Testis (tissue), 3 donors: ENCODE results near the gene DYDC1. TPM values are rescaled to one million over a fixed set of nuclear protein-coding genes. Genes with fewer than 3 reads are reported as not detected.
"Not testable (repeated sequence)": the region's sequence is repeated elsewhere in the genome, so short reads cannot be mapped to it uniquely, and the experiment has no call there.

Experiments
- DNase-seq: peaks from one replicate; pipeline ENCODE4 v3.0.0-alpha.2; 2019
- H3K27ac ChIP-seq, 2 donors: fragments of 200-600 bp; sonication (generic); one replicate each; pipeline ENCODE4 v1.5.1; 2019
- H3K27me3 ChIP-seq: fragments of 200-600 bp; sonication (generic); one replicate; pipeline ENCODE4 v1.5.1; 2019
- H3K36me3 ChIP-seq: fragments of 200-600 bp; sonication (generic); one replicate; pipeline ENCODE4 v1.5.1; 2017; ENCODE audit warnings: low read depth; ENCODE audit errors: missing control alignments
- H3K4me1 ChIP-seq: fragments of 200-600 bp; sonication (generic); one replicate; pipeline ENCODE4 v1.5.1; 2019
- H3K4me3 ChIP-seq, 2 donors: fragments of 200-600 bp; sonication (generic); one replicate each; pipeline ENCODE4 v1.5.1; 2017 to 2019
- H3K9me3 ChIP-seq: fragments of 200-600 bp; sonication (generic); one replicate; pipeline ENCODE4 v1.5.1; 2017
- POLR2A ChIP-seq: fragments of 450-650 bp; IDR thresholded peaks from one replicate; pipeline ENCODE4 v1.6.1; 2017; ENCODE audit warnings: antibody characterized with exemption, mild to moderate bottlenecking, moderate library complexity
- WGBS, 2 donors: methylation state at CpG; one replicate each; pipeline ENCODE4 v1.1.5; 2018; 5-methylcytosine and 5-hydroxymethylcytosine counted together
- intact Hi-C: fragments of 100-400 bp; cut with DNase I; formaldehyde crosslinking; loops from one replicate; pipeline ENCODE4 v1.15.1; 2023; ENCODE audit warnings: low total_unique reads
- polyA plus RNA-seq: library from polyadenylated mRNA; stranded (reverse); fragments of 350-450 nt; fragmentation: Illumina TruSeq; extraction: RNeasy Lipid Tissue Mini Kit (QIAGEN cat#74804); gene quantifications from one replicate; pipeline ENCODE4 v1.2.3, GENCODE V29; 2014; ENCODE audit warnings: low read depth, low replicate concordance; ENCODE audit not compliant: insufficient read depth
- total RNA-seq, 2 donors: library from RNA; depleted of rRNA; stranded (reverse); fragments of >200 nt; gene quantifications; one replicate each; pipeline ENCODE4 v1.2.3, GENCODE V29; 2016
- TF ChIP-seq, protein P1 (sequence below), 3 experiments: fragments of 450-650 bp in 2 of 3; fragments of 200-600 bp in 1 of 3; sonication (generic) in 1 of 3; IDR thresholded peaks; one replicate each; pipeline ENCODE4 v1.5.1; 2016 to 2019; ENCODE audit warnings: antibody characterized with exemption in 3 of 3, mild to moderate bottlenecking in 2 of 3, moderate library complexity in 1 of 3

The DYDC1 gene
- total and polyA plus RNA-seq, 3 donors from 2014 or later, result 47.5 to 207 (median 72.5) TPM

DNA sequence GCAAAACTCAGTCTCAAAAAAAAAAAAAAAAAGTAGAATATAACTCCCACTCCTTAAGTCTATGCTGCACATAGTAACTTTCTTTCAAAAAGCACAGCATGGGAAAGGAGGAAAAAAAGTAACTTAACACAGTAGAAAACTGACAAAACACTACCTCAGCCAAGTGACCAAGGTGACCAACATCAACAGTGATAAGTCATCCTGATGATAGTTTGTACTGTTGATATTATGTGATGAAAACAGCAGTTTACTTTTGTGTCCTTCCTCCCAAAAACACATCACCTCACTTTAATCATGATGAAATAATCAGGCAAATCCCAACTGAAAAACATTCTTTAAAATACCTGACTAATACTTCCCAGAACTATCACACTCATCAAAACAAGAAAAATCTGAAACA, 37.8 kb downstream of the DYDC1 start:
- DNase-seq, result no peak
- no peak overlapping the region for H3K4me3 ChIP-seq
- H3K9me3 ChIP-seq, result no peaks in the 10 kb centered on the region
- intact Hi-C loops, result no loop called here
- no peaks in the 10 kb centered on the region for H3K4me1 ChIP-seq
- no peaks in the 10 kb centered on the region for H3K27me3 ChIP-seq
- H3K27ac ChIP-seq, result no peak overlapping the region
- no peak for TF ChIP-seq POLR2A
- TF ChIP-seq, protein P1, sequence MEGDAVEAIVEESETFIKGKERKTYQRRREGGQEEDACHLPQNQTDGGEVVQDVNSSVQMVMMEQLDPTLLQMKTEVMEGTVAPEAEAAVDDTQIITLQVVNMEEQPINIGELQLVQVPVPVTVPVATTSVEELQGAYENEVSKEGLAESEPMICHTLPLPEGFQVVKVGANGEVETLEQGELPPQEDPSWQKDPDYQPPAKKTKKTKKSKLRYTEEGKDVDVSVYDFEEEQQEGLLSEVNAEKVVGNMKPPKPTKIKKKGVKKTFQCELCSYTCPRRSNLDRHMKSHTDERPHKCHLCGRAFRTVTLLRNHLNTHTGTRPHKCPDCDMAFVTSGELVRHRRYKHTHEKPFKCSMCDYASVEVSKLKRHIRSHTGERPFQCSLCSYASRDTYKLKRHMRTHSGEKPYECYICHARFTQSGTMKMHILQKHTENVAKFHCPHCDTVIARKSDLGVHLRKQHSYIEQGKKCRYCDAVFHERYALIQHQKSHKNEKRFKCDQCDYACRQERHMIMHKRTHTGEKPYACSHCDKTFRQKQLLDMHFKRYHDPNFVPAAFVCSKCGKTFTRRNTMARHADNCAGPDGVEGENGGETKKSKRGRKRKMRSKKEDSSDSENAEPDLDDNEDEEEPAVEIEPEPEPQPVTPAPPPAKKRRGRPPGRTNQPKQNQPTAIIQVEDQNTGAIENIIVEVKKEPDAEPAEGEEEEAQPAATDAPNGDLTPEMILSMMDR (IDR thresholded peaks at IDR 0.05), result no peak
- H3K36me3 ChIP-seq, result no peaks in the 10 kb centered on the region

DNA sequence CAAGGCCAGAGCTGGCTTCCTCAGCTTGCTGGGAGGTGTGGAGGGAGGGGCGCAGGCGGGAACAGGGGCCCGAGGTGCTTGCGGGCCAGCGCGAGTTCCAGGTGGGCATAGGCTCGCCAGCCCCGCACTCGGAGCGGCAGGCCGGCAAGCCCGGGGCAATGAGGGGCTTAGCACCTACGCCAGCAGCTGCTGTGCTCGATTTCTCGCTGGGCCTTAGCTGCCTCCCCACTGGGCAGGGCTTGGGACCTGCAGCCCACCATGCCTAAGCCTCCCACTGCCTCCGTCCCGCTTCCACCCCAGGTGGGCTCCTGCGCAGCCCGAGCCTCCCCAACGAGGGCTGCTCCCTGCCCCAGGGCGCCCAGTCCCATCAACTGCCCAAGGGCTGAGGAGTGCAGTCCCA, 41.2 kb downstream of the DYDC1 start:
- Histone ChIP-seq H3K27me3 (no peaks in the 10 kb centered on the region), H3K4me3 (peak overlapping the region in 1 of 2 donors; percentile 39), H3K9me3 (no peaks in the 10 kb centered on the region), H3K4me1 (no peaks in the 10 kb centered on the region), H3K27ac (no peak overlapping the region), H3K36me3 (no peaks in the 10 kb centered on the region)
- intact Hi-C loops, result no loop called here
- no peak for TF ChIP-seq POLR2A
- TF ChIP-seq, protein P1 (IDR thresholded peaks at IDR 0.05), result no peak
- no peak for DNase-seq
- 80 to 100% methylated on average over 4 to 14 of the region's 21 CpGs for WGBS, 2 donors

DNA sequence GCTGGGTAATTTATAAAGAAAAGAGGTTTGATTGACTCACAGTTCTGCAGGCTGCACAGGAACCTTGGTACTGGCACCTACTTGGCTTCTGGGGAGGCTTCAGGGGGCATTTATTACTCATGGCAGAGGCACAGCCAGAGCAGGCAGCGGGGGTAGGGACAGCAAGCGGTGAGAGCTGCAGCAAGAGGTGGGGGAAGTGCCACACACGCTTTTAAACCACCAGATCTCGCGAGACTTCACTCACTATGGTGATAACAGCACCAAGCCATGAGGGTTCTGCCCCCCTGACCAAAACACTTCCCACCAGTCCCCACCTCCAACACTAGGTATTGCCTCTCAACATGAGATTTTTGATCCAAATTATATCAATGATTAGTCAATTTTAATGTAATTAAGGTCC, 43.0 kb downstream of the DYDC1 start:
- intact Hi-C loops, result no loop called here
- no peak overlapping the region for H3K4me3 ChIP-seq
- H3K36me3 ChIP-seq, result no peaks in the 10 kb centered on the region
- peak; percentile 30 for DNase-seq
- H3K27me3 ChIP-seq, result no peaks in the 10 kb centered on the region
- no peak overlapping the region for H3K27ac ChIP-seq
- TF ChIP-seq, protein P1 (IDR thresholded peaks at IDR 0.05), result no peak
- no peak for TF ChIP-seq POLR2A
- WGBS, 2 donors, result 71 to 82% methylated on average over 5 of the region's 5 CpGs
- H3K4me1 ChIP-seq, result no peaks in the 10 kb centered on the region
- no peaks in the 10 kb centered on the region for H3K9me3 ChIP-seq

DNA sequence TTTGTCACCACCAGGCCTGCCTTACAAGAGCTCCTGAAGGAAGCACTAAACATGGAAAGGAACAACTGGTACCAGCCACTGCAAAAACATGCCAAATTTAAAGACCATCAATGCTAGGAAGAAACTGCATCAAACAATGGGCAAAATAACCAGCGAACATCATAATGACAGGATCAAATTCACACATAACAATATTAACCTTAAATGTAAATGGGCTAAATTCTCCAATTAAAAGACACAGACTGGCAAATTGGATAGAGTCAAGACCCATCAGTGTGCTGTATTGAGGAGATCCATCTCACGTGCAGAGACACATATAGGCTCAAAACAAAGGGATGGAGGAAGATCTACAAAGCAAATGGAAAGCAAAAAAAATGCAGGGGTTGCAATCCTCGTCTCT, 50.6 kb downstream of the DYDC1 start:
- H3K9me3 ChIP-seq, H3K27me3 ChIP-seq, H3K4me3 ChIP-seq, H3K36me3 ChIP-seq, intact Hi-C loops, H3K4me1 ChIP-seq, DNase-seq, H3K27ac ChIP-seq: not testable (repeated sequence)
- WGBS, 2 donors, result 88 to 92% methylated on average over 3 of the region's 3 CpGs

DNA sequence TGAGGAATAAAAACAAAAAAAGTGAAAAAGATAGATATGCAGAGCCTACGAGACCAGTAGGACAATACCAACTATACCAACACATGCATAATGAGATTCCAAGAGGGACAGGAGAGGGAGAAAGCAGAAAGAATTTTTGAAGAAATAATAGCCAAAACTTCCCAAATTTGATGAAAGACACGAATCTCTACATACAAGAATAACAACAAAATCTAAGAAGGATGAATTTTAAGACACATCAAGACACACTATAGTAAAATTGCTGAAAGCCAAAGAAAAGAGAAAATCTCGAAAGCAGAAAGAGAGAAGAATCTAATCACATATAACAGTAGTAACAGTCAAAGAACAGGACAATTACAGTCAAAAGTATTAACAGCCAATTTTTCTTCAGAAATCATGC, 59.6 kb downstream of the DYDC1 start:
- WGBS, 2 donors, result 84 to 89% methylated on average over 3 of the region's 3 CpGs
- H3K9me3 ChIP-seq, result no peaks in the 10 kb centered on the region
- intact Hi-C loops, result no loop called here

More for the DNA sequence above, 59.6 kb downstream of the DYDC1 start:
- H3K27me3 ChIP-seq, result no peaks in the 10 kb centered on the region
- no peaks in the 10 kb centered on the region for H3K4me1 ChIP-seq
- H3K27ac ChIP-seq, result no peak overlapping the region
- H3K36me3 ChIP-seq, result no peaks in the 10 kb centered on the region
- H3K4me3 ChIP-seq, result no peak overlapping the region
- TF ChIP-seq, protein P1 (IDR thresholded peaks at IDR 0.05), result no peak
- TF ChIP-seq POLR2A, result no peak
- no peak for DNase-seq
